Ascending aorta (tissue), 2 donors: ENCODE results near the gene LYPD6B. TPM values are rescaled to one million over a fixed set of nuclear protein-coding genes. Genes with fewer than 3 reads are reported as not detected.

ENCODE experiments used
- DNase-seq, 2 donors: peaks; one replicate each; pipeline ENCODE4 v3.0.0-alpha.2; 2019; ENCODE audit warnings: low spot score in 2 of 2
- H3K27ac ChIP-seq, 2 donors: fragments of 200-600 bp; sonication (generic); one replicate each; pipeline ENCODE4 v1.5.1; 2016 to 2017; ENCODE audit warnings: mild to moderate bottlenecking in 1 of 2
- H3K27me3 ChIP-seq: fragments of 200-600 bp; sonication (generic); one replicate; pipeline ENCODE4 v1.5.1; 2017
- H3K36me3 ChIP-seq, 2 donors: fragments of 200-600 bp; sonication (generic); one replicate each; pipeline ENCODE4 v1.5.1; 2016
- H3K4me1 ChIP-seq, 2 donors: fragments of 200-600 bp; sonication (generic); one replicate each; pipeline ENCODE4 v1.5.1; 2016 to 2017; ENCODE audit warnings: mild to moderate bottlenecking in 1 of 2
- H3K4me3 ChIP-seq, 2 donors: fragments of 200-600 bp; sonication (generic); one replicate each; pipeline ENCODE4 v1.5.1; 2016 to 2017; ENCODE audit warnings: mild to moderate bottlenecking in 1 of 2
- H3K9me3 ChIP-seq, 2 donors: fragments of 200-600 bp; sonication (generic); one replicate each; pipeline ENCODE4 v1.5.1; 2016
- intact Hi-C: fragments of 100-400 bp; cut with DNase I; formaldehyde crosslinking; loops from one replicate; pipeline ENCODE4 v1.15.1; 2023
- total RNA-seq: library from RNA; depleted of rRNA; stranded (reverse); fragments of >200 nt; gene quantifications from one replicate; pipeline ENCODE4 v1.1.0, GENCODE V29; 2016
- TF ChIP-seq, protein P1 (sequence below), 3 experiments: fragments of 200-600 bp in 2 of 3; fragments of 450-650 bp in 1 of 3; sonication (generic) in 2 of 3; IDR thresholded peaks; one replicate each; pipeline ENCODE4 v1.5.1; 2016 to 2019; ENCODE audit warnings: antibody characterized with exemption in 3 of 3, mild to moderate bottlenecking in 1 of 3, moderate library complexity in 1 of 3

LYPD6B gene
- total RNA-seq, 1 donor from 2014 or later: not detected

DNA sequence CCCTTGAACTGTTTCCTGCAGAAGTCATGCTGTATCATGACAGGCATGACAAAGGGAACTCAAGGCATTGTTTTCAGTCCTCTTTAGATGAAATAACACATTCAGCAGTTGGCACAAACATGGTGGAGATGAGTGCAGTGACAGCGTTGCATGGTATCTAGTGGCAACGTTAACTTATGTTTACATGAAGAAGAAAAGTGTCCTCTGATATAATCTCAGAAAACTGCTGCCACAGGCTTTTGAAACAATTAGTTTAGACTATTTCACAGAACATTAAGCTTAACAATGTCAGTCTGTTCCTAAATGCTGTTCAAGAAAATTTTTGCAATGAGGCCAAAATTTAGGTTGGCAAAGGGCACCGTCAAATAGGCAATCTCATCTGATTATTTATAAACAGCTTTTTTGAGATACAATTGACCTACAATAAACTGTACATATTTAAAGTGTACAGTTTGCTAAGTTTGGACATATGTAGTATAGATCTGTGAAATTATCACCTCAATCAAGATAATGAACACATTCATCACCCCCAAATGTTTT, 64.7 kb downstream of the LYPD6B start:
- H3K4me1 ChIP-seq: no peaks in the 10 kb centered on the region
- peaks cover 0 to 4% of the 10 kb centered on the region in 2 donors for H3K9me3 ChIP-seq
- no peaks in the 10 kb centered on the region for H3K36me3 ChIP-seq
- H3K27ac ChIP-seq: no peak overlapping the region
- TF ChIP-seq, protein P1, sequence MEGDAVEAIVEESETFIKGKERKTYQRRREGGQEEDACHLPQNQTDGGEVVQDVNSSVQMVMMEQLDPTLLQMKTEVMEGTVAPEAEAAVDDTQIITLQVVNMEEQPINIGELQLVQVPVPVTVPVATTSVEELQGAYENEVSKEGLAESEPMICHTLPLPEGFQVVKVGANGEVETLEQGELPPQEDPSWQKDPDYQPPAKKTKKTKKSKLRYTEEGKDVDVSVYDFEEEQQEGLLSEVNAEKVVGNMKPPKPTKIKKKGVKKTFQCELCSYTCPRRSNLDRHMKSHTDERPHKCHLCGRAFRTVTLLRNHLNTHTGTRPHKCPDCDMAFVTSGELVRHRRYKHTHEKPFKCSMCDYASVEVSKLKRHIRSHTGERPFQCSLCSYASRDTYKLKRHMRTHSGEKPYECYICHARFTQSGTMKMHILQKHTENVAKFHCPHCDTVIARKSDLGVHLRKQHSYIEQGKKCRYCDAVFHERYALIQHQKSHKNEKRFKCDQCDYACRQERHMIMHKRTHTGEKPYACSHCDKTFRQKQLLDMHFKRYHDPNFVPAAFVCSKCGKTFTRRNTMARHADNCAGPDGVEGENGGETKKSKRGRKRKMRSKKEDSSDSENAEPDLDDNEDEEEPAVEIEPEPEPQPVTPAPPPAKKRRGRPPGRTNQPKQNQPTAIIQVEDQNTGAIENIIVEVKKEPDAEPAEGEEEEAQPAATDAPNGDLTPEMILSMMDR (IDR thresholded peaks at IDR 0.05): no peak
- H3K4me3 ChIP-seq: no peak overlapping the region
- DNase-seq: no peak
- H3K27me3 ChIP-seq: no peaks in the 10 kb centered on the region
- intact Hi-C loops: no loop called here

DNA sequence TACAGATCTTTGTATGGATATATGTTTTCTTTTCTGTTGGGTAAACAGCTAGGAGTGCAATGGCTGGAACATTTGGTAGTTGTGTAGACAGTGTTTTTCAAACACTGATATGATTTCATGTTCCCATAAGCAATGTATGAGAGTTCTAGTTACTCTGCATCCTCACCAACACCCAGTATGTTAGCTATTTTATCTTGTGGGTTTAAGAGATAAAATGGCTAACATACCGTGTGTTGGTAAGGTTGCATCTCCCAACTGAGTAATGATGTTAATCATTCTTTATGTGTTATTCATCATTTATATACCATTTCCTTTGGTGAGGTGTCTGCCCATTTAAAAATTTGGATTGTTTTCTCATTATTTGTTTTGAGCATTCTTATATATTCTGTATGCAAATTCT, 65.7 kb downstream of the LYPD6B start:
- H3K4me3 ChIP-seq: no peak overlapping the region
- TF ChIP-seq, protein P1 (IDR thresholded peaks at IDR 0.05): no peak
- no peak overlapping the region for H3K27ac ChIP-seq
- intact Hi-C loops: no loop called here
- H3K9me3 ChIP-seq: peaks cover 0 to 4% of the 10 kb centered on the region in 2 donors
- H3K27me3 ChIP-seq: no peaks in the 10 kb centered on the region
- H3K4me1 ChIP-seq: no peaks in the 10 kb centered on the region
- DNase-seq: no peak
- no peaks in the 10 kb centered on the region for H3K36me3 ChIP-seq

DNA sequence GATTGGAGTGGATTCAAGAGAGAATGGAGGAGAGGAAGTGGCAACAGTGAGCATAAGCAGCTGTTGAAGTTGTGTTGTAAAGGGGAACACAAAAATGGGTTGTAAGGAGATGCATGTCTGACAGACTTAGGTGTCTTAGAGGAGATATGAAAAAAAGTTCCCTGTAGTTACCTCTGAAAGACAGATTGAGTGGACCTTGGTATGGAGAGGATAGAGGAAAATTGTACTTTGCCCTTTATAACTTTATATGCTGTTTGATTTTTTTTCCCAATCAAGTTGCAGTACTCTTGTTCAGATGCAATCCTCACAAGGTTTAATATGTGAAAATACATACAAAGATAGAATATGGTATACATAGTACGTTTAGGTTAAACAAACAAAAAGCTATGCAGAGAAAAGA, 73.6 kb downstream of the LYPD6B start:
- Histone ChIP-seq H3K27me3 (no peaks in the 10 kb centered on the region), H3K4me1 (no peaks in the 10 kb centered on the region), H3K27ac (no peak overlapping the region), H3K4me3 (no peak overlapping the region), H3K9me3 (no peaks in the 10 kb centered on the region), H3K36me3 (no peaks in the 10 kb centered on the region)
- TF ChIP-seq, protein P1 (IDR thresholded peaks at IDR 0.05): no peak
- intact Hi-C loops: no loop called here
- no peak for DNase-seq

DNA sequence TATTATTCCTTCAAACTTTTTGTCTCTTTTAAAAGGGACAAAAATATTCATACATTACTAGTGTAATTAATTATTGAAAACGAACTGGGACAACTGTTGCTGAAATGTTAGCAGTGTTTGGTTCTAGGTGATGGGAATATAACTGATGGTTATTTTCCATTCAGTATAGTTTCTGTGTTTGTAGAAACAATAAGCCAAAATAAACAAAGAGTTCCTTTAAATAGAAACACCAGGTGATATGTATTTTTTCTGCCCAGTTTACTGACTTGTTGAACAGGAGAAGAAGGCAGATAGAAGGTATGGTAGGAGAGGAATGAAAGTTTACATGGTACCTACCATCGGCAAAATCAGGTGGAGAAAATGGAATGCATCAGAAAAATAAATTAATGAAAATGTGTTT, 74.2 kb downstream of the LYPD6B start:
- Histone ChIP-seq H3K4me3 (no peak overlapping the region), H3K36me3 (no peaks in the 10 kb centered on the region), H3K9me3 (no peaks in the 10 kb centered on the region), H3K4me1 (no peaks in the 10 kb centered on the region), H3K27me3 (no peaks in the 10 kb centered on the region), H3K27ac (no peak overlapping the region)
- TF ChIP-seq, protein P1 (IDR thresholded peaks at IDR 0.05): no peak
- intact Hi-C loops: no loop called here
- no peak for DNase-seq

DNA sequence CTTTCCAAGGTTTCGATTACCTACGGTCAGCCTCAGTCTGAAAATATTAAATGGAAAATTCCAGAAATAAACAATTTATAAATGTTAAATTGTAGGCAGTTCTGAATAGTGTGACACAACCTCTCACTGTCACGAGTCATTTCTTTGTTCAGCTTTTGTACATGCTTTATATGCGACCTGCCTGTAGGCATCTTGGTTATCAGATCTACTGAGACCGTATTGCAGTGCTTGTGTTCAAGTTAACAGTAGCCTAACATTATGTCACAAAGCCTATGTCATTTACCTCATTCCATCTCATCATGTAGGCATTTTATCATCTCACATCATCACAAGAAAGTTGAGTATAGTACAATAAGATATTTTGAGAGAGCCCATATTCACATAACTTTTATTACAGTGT, 77.3 kb downstream of the LYPD6B start:
- DNase-seq: no peak
- intact Hi-C loops: no loop called here
- H3K27ac ChIP-seq: no peak overlapping the region
- no peak overlapping the region for H3K4me3 ChIP-seq
- no peaks in the 10 kb centered on the region for H3K4me1 ChIP-seq
- no peaks in the 10 kb centered on the region for H3K36me3 ChIP-seq
- H3K9me3 ChIP-seq: no peaks in the 10 kb centered on the region
- H3K27me3 ChIP-seq: no peaks in the 10 kb centered on the region
- TF ChIP-seq, protein P1 (IDR thresholded peaks at IDR 0.05): no peak

DNA sequence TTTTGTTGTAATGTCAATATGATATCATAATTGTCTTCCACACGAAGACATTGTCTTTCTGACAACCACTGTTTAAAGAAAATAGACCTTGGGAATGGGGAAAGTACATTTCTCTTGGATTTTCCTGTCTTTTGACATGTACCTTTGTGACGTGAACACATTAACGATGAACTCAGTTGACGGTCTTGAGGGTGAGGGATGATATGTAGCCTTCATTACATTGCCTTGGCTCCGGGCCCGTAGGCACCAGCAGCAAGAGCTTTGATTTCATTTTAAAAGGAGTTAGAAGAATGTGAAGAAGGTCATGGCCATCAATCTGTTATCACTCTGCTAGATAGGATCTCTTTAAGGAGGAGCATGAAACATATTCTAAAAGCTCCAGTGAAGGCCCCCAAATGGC, 80.9 kb downstream of the LYPD6B start:
- no peak for DNase-seq
- intact Hi-C loops: no loop called here

More for the DNA sequence above, 80.9 kb downstream of the LYPD6B start:
- no peaks in the 10 kb centered on the region for H3K4me1 ChIP-seq
- H3K9me3 ChIP-seq: no peaks in the 10 kb centered on the region
- no peak overlapping the region for H3K4me3 ChIP-seq
- TF ChIP-seq, protein P1 (IDR thresholded peaks at IDR 0.05): no peak
- H3K27ac ChIP-seq: no peak overlapping the region
- H3K36me3 ChIP-seq: no peaks in the 10 kb centered on the region
- no peaks in the 10 kb centered on the region for H3K27me3 ChIP-seq
